Mononuclear cell (primary cell): Measurements from ENCODE around the gene FAM187B. TPM values are rescaled to one million over a fixed set of nuclear protein-coding genes. Genes with fewer than 3 reads are reported as not detected.
"Not testable (repeated sequence)": the region's sequence is repeated elsewhere in the genome, so short reads cannot be mapped to it uniquely, and the experiment has no call there.

Source experiments
- H3K27me3 ChIP-seq: 2 replicates; pipeline ENCODE4 v1.6.0; 2011; ENCODE audit warnings: low read length, control low read depth; ENCODE audit not compliant: insufficient read depth
- H3K4me1 ChIP-seq: 2 replicates; pipeline ENCODE4 v1.5.1; 2011; ENCODE audit warnings: mild to moderate bottlenecking, low read length, control low read depth; ENCODE audit not compliant: insufficient read depth
- H3K4me3 ChIP-seq: 2 replicates; pipeline ENCODE4 v1.5.1; 2011; ENCODE audit warnings: mild to moderate bottlenecking, low read length, moderate library complexity
- H3K9me3 ChIP-seq: 2 replicates; pipeline ENCODE4 v1.5.1; 2011; ENCODE audit warnings: low read depth, mild to moderate bottlenecking, control low read depth, low read length
- total RNA-seq: library from RNA; depleted of rRNA; stranded (reverse); fragments of >200 nt; gene quantifications from one replicate; pipeline ENCODE4 v1.2.3, GENCODE V29; 2012

The FAM187B gene
- total RNA-seq, 1 donor = 0.21 TPM

DNA sequence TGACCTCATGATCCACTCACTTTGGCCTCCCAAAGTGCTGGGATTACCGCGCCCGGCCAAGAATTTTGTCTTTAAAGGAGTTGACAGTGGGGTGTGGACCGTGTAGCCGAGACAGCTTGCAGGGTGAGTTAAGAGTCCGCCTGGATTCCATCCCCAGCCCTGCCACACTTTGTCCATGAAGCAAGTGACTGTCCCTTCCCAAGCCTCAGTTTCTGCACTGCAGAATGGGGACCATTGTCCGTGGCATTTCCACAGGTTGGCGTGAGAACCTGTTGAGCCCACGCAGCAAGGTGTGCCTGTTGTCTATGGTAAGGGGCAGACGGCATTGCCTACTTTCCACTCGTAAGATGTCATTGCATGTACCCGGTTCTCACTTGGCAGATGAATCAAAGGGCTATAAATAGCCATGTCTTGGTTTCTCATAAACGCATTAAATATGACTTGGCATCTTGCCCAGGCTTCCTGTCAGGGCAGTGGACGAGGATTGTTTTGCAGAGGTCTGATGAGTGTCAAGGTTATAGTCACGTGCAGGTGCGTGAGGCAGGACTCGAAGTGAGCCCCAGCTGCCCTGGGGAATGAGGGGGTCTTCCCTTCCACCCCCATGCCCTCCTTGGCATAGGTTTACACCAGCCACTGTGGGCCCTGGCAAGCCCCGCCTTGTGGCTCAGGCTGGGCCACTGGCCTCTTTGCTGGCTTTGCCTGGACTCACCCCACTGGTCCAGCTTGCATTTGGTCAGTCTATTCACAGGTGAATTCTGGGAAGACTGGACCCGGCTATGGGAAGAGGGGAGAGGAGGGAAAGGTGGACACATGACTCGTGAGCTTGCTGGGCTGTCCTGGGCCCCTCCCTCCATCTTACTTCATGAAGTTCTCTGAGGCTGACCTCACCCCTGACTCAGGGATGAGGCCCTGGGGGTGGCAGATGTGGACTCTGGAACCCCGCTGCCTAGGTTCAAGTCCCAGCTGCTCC lies 14.6 kb downstream of the FAM187B start:
- Histone ChIP-seq H3K4me3 (no peak overlapping the region), H3K27me3 (no peaks in the 10 kb centered on the region), H3K9me3 (no peaks in the 10 kb centered on the region), H3K4me1 (peaks cover 88% of the 10 kb centered on the region)

GRCh38 chr19:35212241-35212640 lies 16.3 kb downstream of the FAM187B start:
- no peak overlapping the region for H3K4me3 ChIP-seq
- no peaks in the 10 kb centered on the region for H3K9me3 ChIP-seq
- peaks cover 94% of the 10 kb centered on the region for H3K4me1 ChIP-seq
- no peaks in the 10 kb centered on the region for H3K27me3 ChIP-seq

- no peaks in the 10 kb centered on the region for H3K27me3 ChIP-seq
- no peak overlapping the region for H3K4me3 ChIP-seq
- no peaks in the 10 kb centered on the region for H3K9me3 ChIP-seq
- H3K4me1 ChIP-seq = peaks cover 95% of the 10 kb centered on the region
Observed at GRCh38 chr19:35211545-35212230, 16.9 kb downstream of the FAM187B start.

DNA sequence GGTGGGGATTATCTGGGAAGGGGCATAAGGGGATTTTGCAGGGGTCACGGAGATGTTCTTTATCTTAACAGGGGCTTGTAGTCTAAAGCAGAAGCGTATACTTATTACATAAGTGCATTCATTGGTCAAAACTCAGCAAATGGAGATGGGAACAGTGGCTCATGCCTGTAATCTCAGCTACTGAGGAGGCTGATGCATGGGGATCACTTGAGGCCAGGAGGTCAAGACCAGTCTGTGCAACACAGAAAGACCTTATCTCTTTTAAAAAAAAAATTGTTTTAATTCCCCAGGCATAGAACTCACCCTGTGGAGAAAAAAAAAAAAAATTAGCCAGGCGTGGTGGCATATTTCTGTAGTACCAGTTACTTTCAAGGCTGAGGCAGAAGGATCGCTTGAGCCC lies 18.9 kb downstream of the FAM187B start:
- no peak overlapping the region for H3K4me3 ChIP-seq
- peaks cover 95% of the 10 kb centered on the region for H3K4me1 ChIP-seq
- no peaks in the 10 kb centered on the region for H3K27me3 ChIP-seq
- no peaks in the 10 kb centered on the region for H3K9me3 ChIP-seq

GRCh38 chr19:35208121-35208520 lies 20.4 kb downstream of the FAM187B start:
- Histone ChIP-seq H3K9me3 (no peaks in the 10 kb centered on the region), H3K4me1 (peaks cover 95% of the 10 kb centered on the region), H3K27me3 (no peaks in the 10 kb centered on the region), H3K4me3 (no peak overlapping the region)

DNA sequence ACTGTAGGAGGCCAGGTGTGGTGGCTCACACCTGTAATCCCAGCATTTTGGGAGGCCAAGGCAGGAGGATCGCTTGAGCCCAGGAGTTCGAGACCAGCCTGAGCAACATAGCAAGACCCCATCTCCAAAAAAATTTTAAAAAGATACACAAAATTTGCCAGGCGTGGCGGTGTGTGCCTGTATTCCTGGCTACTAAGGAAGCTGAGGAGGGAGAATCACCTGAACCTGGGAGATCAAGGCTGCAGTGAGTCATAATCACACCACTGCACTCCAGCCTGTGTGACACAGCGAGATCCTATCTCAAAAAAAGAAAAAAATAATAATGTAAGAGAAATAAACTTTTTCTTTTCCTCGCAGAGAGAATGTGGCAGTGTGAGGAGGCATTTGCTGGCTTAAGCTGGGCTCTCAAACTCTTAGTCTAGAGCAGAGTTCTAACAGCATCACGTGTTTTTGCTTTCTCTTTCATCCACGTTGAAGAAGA lies 21.1 kb downstream of the FAM187B start:
- H3K4me1 ChIP-seq = peaks cover 89% of the 10 kb centered on the region
- H3K9me3 ChIP-seq = no peaks in the 10 kb centered on the region
- no peaks in the 10 kb centered on the region for H3K27me3 ChIP-seq
- H3K4me3 ChIP-seq = no peak overlapping the region

- Histone ChIP-seq H3K4me3 (no peak overlapping the region), H3K4me1 (peaks cover 83% of the 10 kb centered on the region), H3K9me3 (no peaks in the 10 kb centered on the region), H3K27me3 (no peaks in the 10 kb centered on the region)
Observed at GRCh38 chr19:35206855-35207254, 21.7 kb downstream of the FAM187B start.

DNA sequence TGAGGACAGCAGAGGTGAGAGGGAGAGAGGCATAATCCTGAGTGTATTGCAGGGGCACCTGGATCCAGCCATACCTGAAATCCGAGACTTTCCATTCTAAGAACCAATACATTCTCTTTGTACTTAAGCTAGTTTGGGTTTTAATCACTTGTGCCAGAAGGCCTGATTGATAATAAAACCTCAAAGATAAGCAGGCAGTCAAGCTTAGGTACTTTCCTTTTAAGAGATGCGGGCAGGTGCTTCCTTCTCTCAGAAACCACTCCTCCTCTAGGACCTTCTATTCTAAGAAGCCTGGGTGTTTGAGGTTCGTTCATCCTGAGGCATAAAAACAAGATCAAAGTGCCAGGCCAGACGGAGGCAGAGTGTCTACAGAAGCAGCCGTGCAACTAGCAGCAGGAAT lies 22.2 kb downstream of the FAM187B start:
- H3K27me3 ChIP-seq = no peaks in the 10 kb centered on the region
- H3K4me3 ChIP-seq = no peak overlapping the region
- H3K9me3 ChIP-seq = no peaks in the 10 kb centered on the region
- peaks cover 78% of the 10 kb centered on the region for H3K4me1 ChIP-seq

DNA sequence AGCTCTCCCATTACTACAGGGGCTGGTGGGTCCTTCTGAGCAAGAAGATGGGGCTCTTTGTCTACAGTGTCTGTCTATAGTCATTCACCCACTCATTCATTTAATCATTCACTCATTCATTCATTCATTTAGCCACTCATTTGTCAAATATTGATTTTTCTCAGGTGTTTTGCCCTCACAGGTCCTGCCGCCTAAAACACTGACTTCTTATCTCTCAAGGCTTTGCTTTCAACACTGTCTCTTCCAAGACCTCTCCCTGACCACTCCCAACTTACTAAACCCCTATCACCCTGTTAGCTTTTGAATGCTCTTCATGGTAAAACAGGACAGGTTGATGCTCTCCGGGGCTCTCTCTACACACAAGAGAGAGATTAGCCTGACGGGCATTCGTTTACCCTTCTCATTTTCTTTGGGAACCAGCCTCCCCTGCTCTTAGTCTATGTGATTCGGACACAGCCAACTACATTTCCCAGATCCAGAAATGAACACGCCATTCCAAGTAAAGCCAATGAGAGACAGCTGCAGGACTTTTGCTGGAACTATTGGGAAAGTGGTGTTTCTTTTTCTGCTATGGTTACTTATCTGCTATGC lies 22.7 kb downstream of the FAM187B start:
- H3K27me3 ChIP-seq = no peaks in the 10 kb centered on the region
- H3K4me3 ChIP-seq = no peak overlapping the region
- no peaks in the 10 kb centered on the region for H3K9me3 ChIP-seq
- peaks cover 73% of the 10 kb centered on the region for H3K4me1 ChIP-seq

GRCh38 chr19:35204799-35205732 lies 23.5 kb downstream of the FAM187B start:
- H3K27me3 ChIP-seq = no peaks in the 10 kb centered on the region
- no peak overlapping the region for H3K4me3 ChIP-seq
- H3K9me3 ChIP-seq = no peaks in the 10 kb centered on the region
- H3K4me1 ChIP-seq = peaks cover 66% of the 10 kb centered on the region

GRCh38 chr19:35202722-35203688 lies 25.5 kb downstream of the FAM187B start:
- H3K4me3 ChIP-seq = no peak overlapping the region
- no peaks in the 10 kb centered on the region for H3K9me3 ChIP-seq
- H3K4me1 ChIP-seq = peaks cover 49% of the 10 kb centered on the region
- H3K27me3 ChIP-seq = no peaks in the 10 kb centered on the region

GRCh38 chr19:35199481-35199880 lies 29.1 kb downstream of the FAM187B start:
- Histone ChIP-seq H3K27me3 (no peaks in the 10 kb centered on the region), H3K4me1 (peaks cover 14% of the 10 kb centered on the region), H3K4me3 (no peak overlapping the region), H3K9me3 (no peaks in the 10 kb centered on the region)

GRCh38 chr19:35196861-35197260 lies 31.7 kb downstream of the FAM187B start:
- H3K4me3 ChIP-seq, H3K27me3 ChIP-seq, H3K9me3 ChIP-seq, H3K4me1 ChIP-seq: not testable (repeated sequence)
